HepG2 (cell line): ENCODE data around the gene DIP2C. TPM values are rescaled to one million over a fixed set of nuclear protein-coding genes. Genes with fewer than 3 reads are reported as not detected.

Experiments
- ATAC-seq: fragments of 200-7000 bp; cut with Tn5 transposase; 3 replicates; pipeline ENCODE4 v1.9.1; 2020; ENCODE audit warnings: mild to moderate bottlenecking, moderate library complexity
- BruUV-seq: library from RNA; stranded (reverse); fragments of 400-500 nt; replicated peaks from 2 replicates; lab custom pipeline; 2021; lab: Mats Ljungman, UMichigan
- CTCF ChIA-PET: fragments of 300-600 bp; formaldehyde crosslinking; extraction: SDS; loops from one replicate; lab custom pipeline; 2021; ENCODE audit warnings: low total read pairs, inconsistent platforms, low intra/inter-chr PET ratio; lab: Yijun Ruan, JAX
- POLR2A ChIA-PET: fragments of 350-600 bp; sonication (Branson Sonifier 250); formaldehyde crosslinking; loops from one replicate; lab custom pipeline; 2020; ENCODE audit warnings: antibody characterized with exemption, inconsistent platforms; lab: Yijun Ruan, JAX
- DNase-seq: peaks from one replicate; pipeline ENCODE4 v3.0.0-alpha.2; 2015; ENCODE audit warnings: low spot score
- FAIRE-seq: peaks from 3 replicates; lab custom pipeline; 2011; peaks lifted over from hg19 to GRCh38; lab: Jason Lieb, UNC
- H2AFZ ChIP-seq: one replicate; pipeline ENCODE4 v1.6.1; 2011; ENCODE audit warnings: low read length, inconsistent platforms
- H3K27ac ChIP-seq: fragments of 300-600 bp; 3 replicates; pipeline ENCODE4 v1.8.0; 2011; ENCODE audit warnings: mixed run types, mild to moderate bottlenecking, mixed read lengths, low read length, inconsistent platforms; ENCODE audit not compliant: insufficient read depth; ENCODE audit errors: extremely low read length
- H3K27me3 ChIP-seq, 2 experiments: fragments of 200-600 bp in 1 of 2; 2 replicates in 1 of 2; 3 replicates in 1 of 2; pipeline versions ENCODE4 v1.6.0 to v1.8.0; 2011; ENCODE audit warnings: low read length in 2 of 2, mild to moderate bottlenecking in 2 of 2, moderate library complexity in 2 of 2, inconsistent platforms in 1 of 2; ENCODE audit not compliant: insufficient read depth in 2 of 2, control insufficient read depth in 1 of 2
- H3K36me3 ChIP-seq, 2 experiments: fragments of 200-600 bp in 1 of 2; replicated peaks in 1 of 2; 2 replicates in 1 of 2; 3 replicates in 1 of 2; pipeline versions ENCODE4 v1.5.1 to v1.8.0; 2011; ENCODE audit warnings: low read length in 2 of 2, inconsistent platforms in 1 of 2; ENCODE audit not compliant: insufficient read depth in 2 of 2, control insufficient read depth in 1 of 2
- H3K4me1 ChIP-seq: 2 replicates; pipeline ENCODE4 v1.5.1; 2012; ENCODE audit warnings: low read length, inconsistent platforms; ENCODE audit not compliant: insufficient read depth
- H3K4me2 ChIP-seq: 2 replicates; pipeline ENCODE4 v1.6.0; 2011; ENCODE audit warnings: low read depth, low read length, inconsistent platforms
- H3K4me3 ChIP-seq, 3 experiments: fragments of 200-600 bp in 1 of 3; sonication (generic), shearing (Covaris generic) in 1 of 3; replicated peaks in 1 of 3; 2 replicates each; pipeline ENCODE4 v1.5.1; 2011 to 2016; ENCODE audit warnings: low read length in 3 of 3, inconsistent platforms in 2 of 3, low read depth in 2 of 3, mild to moderate bottlenecking in 2 of 3, control low read depth in 1 of 3, mixed read lengths in 1 of 3; ENCODE audit not compliant: insufficient read depth in 1 of 3
- H3K79me2 ChIP-seq: one replicate; pipeline ENCODE4 v1.6.1; 2011; ENCODE audit warnings: low read length, inconsistent platforms; ENCODE audit not compliant: insufficient read depth
- H3K9ac ChIP-seq: 2 replicates; pipeline ENCODE4 v1.6.0; 2011; ENCODE audit warnings: mild to moderate bottlenecking, low read depth, low read length, inconsistent platforms; ENCODE audit not compliant: insufficient read depth
- H3K9me3 ChIP-seq: 2 replicates; pipeline ENCODE4 v1.5.1; 2012; ENCODE audit warnings: mild to moderate bottlenecking, low read length
- H4K20me1 ChIP-seq: 2 replicates; pipeline ENCODE4 v1.6.0; 2011; ENCODE audit warnings: inconsistent platforms, mild to moderate bottlenecking, low read length, moderate library complexity; ENCODE audit not compliant: insufficient read depth
- DNMT3B ChIP-seq: conservative IDR thresholded peaks from 2 replicates; pipeline ENCODE4 v1.6.1; 2016; ENCODE audit warnings: missing biosample characterization, control low read depth
- HHEX ChIP-seq: IDR thresholded peaks from 2 replicates; pipeline ENCODE4 v1.6.1; 2016; ENCODE audit warnings: control low read depth
- HMG20B ChIP-seq: conservative IDR thresholded peaks from 2 replicates; pipeline ENCODE4 v1.6.1; 2016; ENCODE audit warnings: missing genetic modification reagents, missing compliant biosample characterization
- HNF4G ChIP-seq, 2 experiments: sonication (generic) in 1 of 2; formaldehyde crosslinking in 1 of 2; IDR thresholded peaks; 2 replicates each; pipeline versions ENCODE4 v1.4.0 to v1.6.1; 2011 to 2020; ENCODE audit warnings: borderline replicate concordance in 2 of 2, low read depth in 2 of 2, mild to moderate bottlenecking in 2 of 2, low read length in 1 of 2, missing genetic modification reagents in 1 of 2, moderate library complexity in 1 of 2
- ZNF44 ChIP-seq: sonication (generic); formaldehyde crosslinking; IDR thresholded peaks from 2 replicates; pipeline ENCODE4 v1.5.1; 2020; ENCODE audit warnings: mild to moderate bottlenecking, missing genetic modification reagents
- WGBS: methylation state at CpG from one replicate; pipeline ENCODE4 v1.1.6; 2017; ENCODE audit warnings: low lambda C conversion rate; 5-methylcytosine and 5-hydroxymethylcytosine counted together
- in situ Hi-C: cut with HindIII; loops from 2 replicates; pipeline ENCODE4 v1.10.0; 2017; ENCODE audit warnings: low pct_unique_long_range_greater_than_20kb; ENCODE audit not compliant: extremely low pct_ligation_motif_present
- intact Hi-C: fragments of 100-400 bp; cut with micrococcal nuclease; formaldehyde crosslinking; loops from one replicate; pipeline ENCODE4 v1.10.0; 2022; ENCODE audit not compliant: unreplicated experiment
- polyA plus RNA-seq, 8 experiments: library from polyadenylated mRNA; depleted of rRNA in 3 of 8; stranded (reverse) in 7 of 8; unstranded in 1 of 8; fragments of >200 nt; fragmentation: Illumina TruSeq in 4 of 8; extraction: Trizol in 4 of 8; gene quantifications; 2 replicates each; pipeline versions ENCODE4 v1.2.1 to v1.2.3, GENCODE V29; 2011 to 2016; ENCODE audit warnings: low read depth in 4 of 8, missing spikeins in 1 of 8, mixed read lengths in 1 of 8; ENCODE audit not compliant: insufficient read depth in 1 of 8
- total RNA-seq, 5 experiments: library from RNA; depleted of rRNA; stranded (reverse); fragments of >200 nt; fragmentation: Illumina TruSeq; extraction: Trizol; gene quantifications; 2 replicates each; pipeline ENCODE4 v1.2.3, GENCODE V29; 2016; ENCODE audit warnings: low read depth in 1 of 5
- TF ChIP-seq, protein P1 (sequence below): IDR thresholded peaks from 2 replicates; pipeline ENCODE4 v1.6.1; 2016; ENCODE audit warnings: missing genetic modification reagents, missing compliant biosample characterization
- TF ChIP-seq, protein P2 (sequence below): sonication (generic); formaldehyde crosslinking; IDR thresholded peaks from 2 replicates; pipeline ENCODE4 v1.4.0; 2020; ENCODE audit warnings: mild to moderate bottlenecking, missing genetic modification reagents, borderline replicate concordance

The DIP2C gene
- total and polyA plus RNA-seq, 2 of the 13 experiments (the other 11 are each of a cell fraction or from before 2014, with no cell fraction given) = 2.2 to 2.7 TPM

DNA sequence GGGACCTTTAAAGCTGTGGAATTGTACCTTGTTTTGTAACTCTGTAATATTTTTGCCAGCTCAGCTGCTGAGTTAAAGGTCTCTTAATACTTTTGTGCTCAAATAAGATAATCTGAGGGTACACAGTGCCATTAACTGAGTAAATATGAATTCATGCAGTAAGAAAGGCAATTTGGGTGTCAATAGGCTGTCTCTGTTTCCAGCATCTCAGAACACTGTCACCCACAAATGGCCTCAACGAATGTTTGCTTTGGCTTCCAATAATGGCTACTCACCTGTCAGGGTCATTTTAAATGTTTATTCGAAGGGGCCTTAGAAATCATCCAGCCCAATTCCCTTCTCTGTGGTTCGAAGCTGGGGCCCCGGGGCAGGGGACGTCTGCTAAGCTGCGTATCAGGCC is 328.8 kb downstream of the DIP2C start:
- CTCF ChIA-PET = no interaction called here
- no peak for FAIRE-seq

More for the DNA sequence above, 328.8 kb downstream of the DIP2C start:
- TF ChIP-seq, protein P1, sequence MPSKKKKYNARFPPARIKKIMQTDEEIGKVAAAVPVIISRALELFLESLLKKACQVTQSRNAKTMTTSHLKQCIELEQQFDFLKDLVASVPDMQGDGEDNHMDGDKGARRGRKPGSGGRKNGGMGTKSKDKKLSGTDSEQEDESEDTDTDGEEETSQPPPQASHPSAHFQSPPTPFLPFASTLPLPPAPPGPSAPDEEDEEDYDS = no peak
- TF ChIP-seq HMG20B = no peak
- TF ChIP-seq, protein P2, sequence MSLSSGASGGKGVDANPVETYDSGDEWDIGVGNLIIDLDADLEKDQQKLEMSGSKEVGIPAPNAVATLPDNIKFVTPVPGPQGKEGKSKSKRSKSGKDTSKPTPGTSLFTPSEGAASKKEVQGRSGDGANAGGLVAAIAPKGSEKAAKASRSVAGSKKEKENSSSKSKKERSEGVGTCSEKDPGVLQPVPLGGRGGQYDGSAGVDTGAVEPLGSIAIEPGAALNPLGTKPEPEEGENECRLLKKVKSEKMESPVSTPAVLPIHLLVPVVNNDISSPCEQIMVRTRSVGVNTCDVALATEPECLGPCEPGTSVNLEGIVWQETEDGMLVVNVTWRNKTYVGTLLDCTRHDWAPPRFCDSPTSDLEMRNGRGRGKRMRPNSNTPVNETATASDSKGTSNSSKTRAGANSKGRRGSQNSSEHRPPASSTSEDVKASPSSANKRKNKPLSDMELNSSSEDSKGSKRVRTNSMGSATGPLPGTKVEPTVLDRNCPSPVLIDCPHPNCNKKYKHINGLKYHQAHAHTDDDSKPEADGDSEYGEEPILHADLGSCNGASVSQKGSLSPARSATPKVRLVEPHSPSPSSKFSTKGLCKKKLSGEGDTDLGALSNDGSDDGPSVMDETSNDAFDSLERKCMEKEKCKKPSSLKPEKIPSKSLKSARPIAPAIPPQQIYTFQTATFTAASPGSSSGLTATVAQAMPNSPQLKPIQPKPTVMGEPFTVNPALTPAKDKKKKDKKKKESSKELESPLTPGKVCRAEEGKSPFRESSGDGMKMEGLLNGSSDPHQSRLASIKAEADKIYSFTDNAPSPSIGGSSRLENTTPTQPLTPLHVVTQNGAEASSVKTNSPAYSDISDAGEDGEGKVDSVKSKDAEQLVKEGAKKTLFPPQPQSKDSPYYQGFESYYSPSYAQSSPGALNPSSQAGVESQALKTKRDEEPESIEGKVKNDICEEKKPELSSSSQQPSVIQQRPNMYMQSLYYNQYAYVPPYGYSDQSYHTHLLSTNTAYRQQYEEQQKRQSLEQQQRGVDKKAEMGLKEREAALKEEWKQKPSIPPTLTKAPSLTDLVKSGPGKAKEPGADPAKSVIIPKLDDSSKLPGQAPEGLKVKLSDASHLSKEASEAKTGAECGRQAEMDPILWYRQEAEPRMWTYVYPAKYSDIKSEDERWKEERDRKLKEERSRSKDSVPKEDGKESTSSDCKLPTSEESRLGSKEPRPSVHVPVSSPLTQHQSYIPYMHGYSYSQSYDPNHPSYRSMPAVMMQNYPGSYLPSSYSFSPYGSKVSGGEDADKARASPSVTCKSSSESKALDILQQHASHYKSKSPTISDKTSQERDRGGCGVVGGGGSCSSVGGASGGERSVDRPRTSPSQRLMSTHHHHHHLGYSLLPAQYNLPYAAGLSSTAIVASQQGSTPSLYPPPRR (CRISPR knock-in tag) = peak; percentile 38; the same call in 1 of the 2 replicates
- no peak for TF ChIP-seq ZNF44
- no peak for TF ChIP-seq DNMT3B (CRISPR knock-in tag)
- TF ChIP-seq HHEX (CRISPR knock-in tag) = 0 out of 2 replicates have a peak, but pooled peaks have one; percentile 51
- TF ChIP-seq HNF4G (IDR thresholded peaks at IDR 0.05; ENCODE audit: borderline replicate concordance, low read depth, low read length) = no peak
- TF ChIP-seq HNF4G (CRISPR knock-in tag; IDR thresholded peaks at IDR 0.05; ENCODE audit: borderline replicate concordance, low read depth) = no peak
- TF ChIP-seq, all 625 proteins: peak for 2
- no peaks in the 10 kb centered on the region for H3K27me3 ChIP-seq
- H3K27ac ChIP-seq = no peak overlapping the region
- no peaks in the 10 kb centered on the region for H3K9me3 ChIP-seq
- H3K4me2 ChIP-seq = no peak overlapping the region
- intact Hi-C loops (no loop called here), in situ Hi-C loops (no loop called here)
- H3K4me3 ChIP-seq = no peak overlapping the region
- H3K9ac ChIP-seq = no peak overlapping the region
- H3K79me2 ChIP-seq = no peaks in the 10 kb centered on the region
- H3K36me3 ChIP-seq = peaks cover 0 to 1% of the 10 kb centered on the region in 2 experiments; a peak in 2 of 5 replicates
- H2AFZ ChIP-seq = no peak overlapping the region
- WGBS = 69% methylated on average over 5 of the region's 6 CpGs
- peaks cover 13% of the 10 kb centered on the region; the same call in 1 of the 2 replicates for H3K4me1 ChIP-seq
- ATAC-seq (no peak), DNase-seq (peak; percentile 7)
- no TSS peak for BruUV-seq
- no peaks in the 10 kb centered on the region for H4K20me1 ChIP-seq
- POLR2A ChIA-PET = no interaction called here
